A549 (cell line): Measurements from ENCODE around the gene SLC35B2.

Experiments
- CEBPB ChIP-seq, 2 experiments: fragments of >200 bp in 1 of 2; sonication (Bioruptor Twin) in 1 of 2; formaldehyde crosslinking in 1 of 2; IDR thresholded peaks; 2 replicates each; pipeline ENCODE4 v1.6.1; 2012 to 2016
- CHD2 ChIP-seq: fragments of 150-350 bp; IDR thresholded peaks from 2 replicates; pipeline ENCODE4 v1.6.1; 2014; ENCODE audit warnings: low read length; ENCODE audit not compliant: partially characterized antibody
- CHD4 ChIP-seq: fragments of 200-600 bp; sonication (generic); IDR thresholded peaks from 2 replicates; pipeline ENCODE4 v1.6.1; 2016; ENCODE audit warnings: antibody characterized with exemption, mild to moderate bottlenecking, borderline replicate concordance
- EP300 ChIP-seq, 2 experiments: fragments of >200 bp; sonication (Bioruptor Twin); formaldehyde crosslinking; IDR thresholded peaks; 2 replicates in 1 of 2; 3 replicates in 1 of 2; pipeline ENCODE4 v1.6.1; 2016 to 2017
- HEYL ChIP-seq: fragments of 250-450 bp; sonication (Bioruptor Pico); IDR thresholded peaks from 2 replicates; pipeline ENCODE4 v1.8.0; 2021; ENCODE audit warnings: mild to moderate bottlenecking, moderate library complexity
- KDM5A ChIP-seq: fragments of 200-600 bp; sonication (generic); IDR thresholded peaks from 2 replicates; pipeline ENCODE4 v1.6.1; 2016; ENCODE audit warnings: antibody characterized with exemption, mild to moderate bottlenecking
- POLR2A ChIP-seq: IDR thresholded peaks from 2 replicates; pipeline ENCODE4 v1.6.1; 2012; ENCODE audit warnings: mild to moderate bottlenecking, low read length
- RCOR1 ChIP-seq: fragments of 150-350 bp; IDR thresholded peaks from 2 replicates; pipeline ENCODE4 v1.6.1; 2014; ENCODE audit warnings: antibody characterized with exemption, low read length, low read depth
- SMC3 ChIP-seq: fragments of >200 bp; sonication (Bioruptor Twin); formaldehyde crosslinking; IDR thresholded peaks from 3 replicates; pipeline ENCODE4 v1.6.1; 2018; ENCODE audit warnings: inconsistent platforms
- TF ChIP-seq, protein P1 (sequence below): fragments of >200 bp; sonication (Bioruptor Twin); formaldehyde crosslinking; IDR thresholded peaks from 3 replicates; pipeline ENCODE4 v1.5.1; 2016
- TF ChIP-seq, protein P2 (sequence below): fragments of 150-350 bp; IDR thresholded peaks from 2 replicates; pipeline ENCODE4 v1.6.1; 2014; ENCODE audit warnings: low read depth, mild to moderate bottlenecking, low read length

DNA sequence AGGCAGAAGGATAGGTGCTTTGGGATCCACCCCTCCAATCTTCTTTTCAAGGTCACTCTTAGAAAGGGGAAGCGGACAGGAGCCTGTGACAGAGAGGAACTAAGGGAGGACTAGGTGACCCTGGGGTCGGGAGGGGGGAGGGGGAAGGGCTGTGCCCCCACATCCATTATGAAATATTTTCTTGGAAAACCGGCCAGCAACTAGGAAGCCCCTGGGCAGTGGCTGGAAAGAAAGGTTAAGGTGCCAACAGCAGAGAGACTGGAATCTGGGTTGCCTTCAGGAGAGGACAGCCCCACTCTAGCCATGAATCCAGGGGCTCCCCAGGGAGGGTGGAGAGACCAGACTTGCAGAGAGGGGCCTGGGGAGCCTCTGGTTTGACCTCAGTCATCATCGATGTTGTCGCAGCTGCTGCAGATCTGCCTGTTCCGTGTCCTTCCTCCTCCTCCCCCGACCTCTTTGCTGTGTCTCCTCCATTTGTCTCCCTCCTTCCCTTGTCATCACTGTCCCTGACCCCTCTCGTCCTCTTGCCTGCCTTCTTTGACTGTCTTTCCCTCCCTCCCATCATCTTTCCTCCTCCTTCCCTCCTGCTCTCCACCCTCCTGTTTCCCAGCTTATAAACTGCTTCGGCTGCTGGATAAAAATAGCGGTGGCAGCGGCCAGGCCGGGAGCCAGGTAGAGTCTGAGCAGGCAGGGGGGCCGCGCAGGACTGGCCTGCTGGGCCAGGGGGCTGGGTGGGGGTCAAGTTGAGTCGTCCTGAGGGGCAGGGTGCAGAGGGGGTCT, 30.8 kb downstream of the SLC35B2 start:
- TF ChIP-seq CEBPB (IDR thresholded peaks at IDR 0.05) (no peak), CHD2 (no peak), EP300 (IDR thresholded peaks at IDR 0.05) (no peak), CHD4 (no peak), RCOR1 (no peak), SMC3 (no peak), KDM5A (no peak), HEYL (no peak), POLR2A (no peak)
- TF ChIP-seq, protein P1, sequence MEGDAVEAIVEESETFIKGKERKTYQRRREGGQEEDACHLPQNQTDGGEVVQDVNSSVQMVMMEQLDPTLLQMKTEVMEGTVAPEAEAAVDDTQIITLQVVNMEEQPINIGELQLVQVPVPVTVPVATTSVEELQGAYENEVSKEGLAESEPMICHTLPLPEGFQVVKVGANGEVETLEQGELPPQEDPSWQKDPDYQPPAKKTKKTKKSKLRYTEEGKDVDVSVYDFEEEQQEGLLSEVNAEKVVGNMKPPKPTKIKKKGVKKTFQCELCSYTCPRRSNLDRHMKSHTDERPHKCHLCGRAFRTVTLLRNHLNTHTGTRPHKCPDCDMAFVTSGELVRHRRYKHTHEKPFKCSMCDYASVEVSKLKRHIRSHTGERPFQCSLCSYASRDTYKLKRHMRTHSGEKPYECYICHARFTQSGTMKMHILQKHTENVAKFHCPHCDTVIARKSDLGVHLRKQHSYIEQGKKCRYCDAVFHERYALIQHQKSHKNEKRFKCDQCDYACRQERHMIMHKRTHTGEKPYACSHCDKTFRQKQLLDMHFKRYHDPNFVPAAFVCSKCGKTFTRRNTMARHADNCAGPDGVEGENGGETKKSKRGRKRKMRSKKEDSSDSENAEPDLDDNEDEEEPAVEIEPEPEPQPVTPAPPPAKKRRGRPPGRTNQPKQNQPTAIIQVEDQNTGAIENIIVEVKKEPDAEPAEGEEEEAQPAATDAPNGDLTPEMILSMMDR, result no peak
- TF ChIP-seq, protein P2, sequence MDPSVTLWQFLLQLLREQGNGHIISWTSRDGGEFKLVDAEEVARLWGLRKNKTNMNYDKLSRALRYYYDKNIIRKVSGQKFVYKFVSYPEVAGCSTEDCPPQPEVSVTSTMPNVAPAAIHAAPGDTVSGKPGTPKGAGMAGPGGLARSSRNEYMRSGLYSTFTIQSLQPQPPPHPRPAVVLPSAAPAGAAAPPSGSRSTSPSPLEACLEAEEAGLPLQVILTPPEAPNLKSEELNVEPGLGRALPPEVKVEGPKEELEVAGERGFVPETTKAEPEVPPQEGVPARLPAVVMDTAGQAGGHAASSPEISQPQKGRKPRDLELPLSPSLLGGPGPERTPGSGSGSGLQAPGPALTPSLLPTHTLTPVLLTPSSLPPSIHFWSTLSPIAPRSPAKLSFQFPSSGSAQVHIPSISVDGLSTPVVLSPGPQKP, result no peak
